HEK293T (cell line): Measurements from ENCODE around the gene FBXO28.

Source experiments
- FOXA1 ChIP-seq: fragments of 450-650 bp; IDR thresholded peaks from 2 replicates; pipeline ENCODE4 v1.6.1; 2016; ENCODE audit warnings: mild to moderate bottlenecking
- HDGF ChIP-seq: fragments of 450-650 bp; IDR thresholded peaks from 2 replicates; pipeline ENCODE4 v1.6.1; 2017; ENCODE audit warnings: antibody characterized with exemption, borderline replicate concordance

DNA sequence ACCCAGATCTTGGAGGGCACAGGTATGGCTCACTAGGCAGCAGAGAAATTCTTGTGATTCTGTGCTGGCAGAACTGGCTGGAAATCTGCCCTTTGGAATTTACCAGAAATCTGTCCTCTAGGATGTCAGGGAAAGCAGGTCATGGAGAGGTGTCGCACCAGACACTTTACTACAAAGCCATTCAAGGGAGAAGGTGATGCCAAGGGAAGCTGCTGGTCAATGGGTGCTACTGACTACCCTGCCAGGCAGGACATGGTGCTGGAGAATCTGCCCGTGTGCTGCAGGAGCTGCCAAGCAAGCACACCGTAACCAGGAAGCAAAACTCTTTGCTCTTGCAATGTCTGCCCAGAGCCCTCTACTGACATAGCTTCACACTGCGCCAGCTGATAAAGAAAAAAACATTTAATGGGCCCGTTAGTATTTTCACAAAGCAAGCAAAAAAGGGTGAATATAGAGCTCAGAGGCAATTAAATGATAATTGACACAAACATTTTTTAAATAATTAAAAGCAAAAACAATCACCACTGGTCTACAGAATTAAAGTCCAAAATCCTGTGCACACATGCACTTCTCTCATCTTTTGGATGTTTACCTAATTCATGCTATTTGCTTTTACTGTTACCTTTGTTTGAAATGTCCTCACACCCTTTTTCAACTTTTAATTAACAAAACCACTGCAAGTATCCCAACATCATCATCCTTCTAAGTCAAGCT, 7.2 kb upstream of the FBXO28 start:
- no peak for TF ChIP-seq HDGF
- no peak for TF ChIP-seq FOXA1
